DMS 273 (cell line): Measurements from ENCODE around the gene POLR2I.
"Not testable (repeated sequence)": the region's sequence is repeated elsewhere in the genome, so short reads cannot be mapped to it uniquely, and the experiment has no call there.

Source experiments
- DNase-seq: peaks from one replicate; lab custom pipeline; 2025; ENCODE audit not compliant: unreplicated experiment; lab: John Stamatoyannopoulos, UW

The POLR2I gene

DNA sequence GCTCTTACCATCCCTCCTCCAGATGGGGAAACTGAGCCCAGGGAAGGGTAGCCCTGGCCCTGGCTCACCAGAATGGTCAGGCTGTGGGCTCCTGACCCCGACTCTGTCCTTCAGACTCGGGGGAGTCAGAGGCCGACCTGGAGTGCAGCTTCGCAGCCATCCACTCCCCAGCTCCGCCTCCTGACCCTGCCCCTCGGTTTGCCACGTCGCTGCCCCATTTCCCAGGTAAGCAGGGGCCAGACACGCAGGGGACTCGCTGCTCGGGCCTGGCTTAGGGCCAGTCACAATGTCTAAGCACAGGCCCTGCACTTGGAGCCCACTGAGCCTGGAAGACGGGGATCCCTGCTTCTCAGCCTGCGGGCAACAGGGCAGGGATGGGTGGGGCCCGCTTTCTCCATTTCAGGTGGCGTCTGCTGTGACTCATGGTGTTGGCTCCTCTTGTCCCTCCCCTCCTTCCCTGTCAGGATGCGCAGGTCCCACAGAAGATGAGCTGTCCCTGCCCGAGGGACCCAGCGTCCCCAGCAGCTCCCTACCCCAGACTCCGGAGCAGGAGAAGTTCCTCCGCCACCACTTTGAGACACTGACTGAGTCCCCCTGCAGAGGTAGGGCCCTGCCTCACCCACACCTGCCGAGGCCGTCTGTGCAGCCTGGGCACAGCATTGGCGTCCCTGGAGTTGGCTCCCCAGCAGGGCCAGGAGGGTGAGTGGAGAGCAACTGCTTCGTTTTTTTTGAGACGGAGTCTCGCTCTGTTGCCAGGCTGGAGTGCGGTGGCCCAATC, 12.9 kb downstream of the POLR2I start:
- no peak for DNase-seq

DNA sequence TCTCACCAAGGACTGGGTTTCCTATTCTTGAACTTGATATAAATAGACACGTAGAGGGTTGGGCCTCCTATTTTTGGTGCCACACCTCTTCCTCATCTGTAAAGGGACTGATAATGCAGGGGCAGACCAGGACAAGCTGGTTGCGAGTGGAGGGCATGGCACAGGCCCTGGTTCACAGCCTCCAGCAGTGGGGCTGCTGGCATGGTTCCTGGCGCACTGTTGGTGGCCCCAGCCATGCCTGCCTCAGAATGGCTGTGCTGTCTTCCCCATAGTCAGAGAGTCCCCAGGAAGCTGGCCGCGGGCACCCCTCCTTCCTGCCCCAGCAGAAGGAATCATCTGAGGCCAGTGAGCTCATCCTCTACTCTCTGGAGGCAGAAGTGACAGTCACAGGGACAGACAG, 14.2 kb downstream of the POLR2I start:
- no peak for DNase-seq

DNA sequence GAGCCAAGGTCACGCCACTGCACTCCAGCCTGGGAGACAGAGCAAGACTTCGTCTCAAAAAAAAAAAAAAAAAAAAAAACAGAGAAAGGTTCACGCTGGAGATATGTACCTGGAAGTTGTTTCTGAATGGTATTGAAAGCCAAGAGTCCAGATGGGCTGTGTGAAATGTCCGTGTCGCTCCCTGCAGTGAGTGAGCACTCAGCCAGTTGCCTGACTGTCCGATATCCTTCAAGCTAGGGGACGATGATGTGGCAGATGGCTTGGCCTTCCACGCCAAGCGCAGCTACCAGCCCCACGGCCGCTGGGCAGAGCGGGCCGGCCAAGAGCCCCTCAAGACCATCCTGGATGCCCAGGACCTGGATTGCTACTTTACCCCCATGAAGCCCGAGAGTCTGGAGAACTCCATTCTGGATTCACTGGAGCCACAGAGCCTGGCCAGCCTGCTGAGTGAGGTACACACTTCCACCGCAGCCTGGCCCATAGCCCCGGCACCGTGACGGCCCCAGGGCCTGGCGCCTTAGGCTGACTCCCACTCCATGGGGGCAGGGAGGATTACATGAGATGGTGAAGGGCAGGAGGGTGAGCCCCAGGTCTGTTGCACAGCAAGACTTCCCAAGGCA, 15.4 kb downstream of the POLR2I start:
- no peak for DNase-seq

DNA sequence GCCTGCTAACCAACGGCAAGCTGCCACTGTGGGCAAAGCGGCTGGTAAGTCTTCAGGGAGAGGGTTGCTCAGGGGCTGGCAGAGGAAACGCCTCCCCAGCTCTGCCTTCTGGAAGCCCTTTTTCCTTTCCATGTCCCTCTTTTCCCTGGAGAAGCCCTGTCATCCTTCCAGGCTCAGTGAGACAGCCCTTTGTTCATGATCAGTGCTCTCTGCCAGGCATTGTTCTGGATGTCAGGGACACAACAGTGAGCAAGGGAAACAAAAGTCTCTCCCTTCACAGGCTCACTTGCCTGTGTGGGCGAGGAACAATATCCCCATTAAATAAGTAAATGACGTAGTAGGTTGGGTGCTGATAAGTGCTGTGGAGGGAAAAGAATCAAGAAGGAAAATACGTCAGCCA, 17.6 kb downstream of the POLR2I start:
- no peak for DNase-seq

DNA sequence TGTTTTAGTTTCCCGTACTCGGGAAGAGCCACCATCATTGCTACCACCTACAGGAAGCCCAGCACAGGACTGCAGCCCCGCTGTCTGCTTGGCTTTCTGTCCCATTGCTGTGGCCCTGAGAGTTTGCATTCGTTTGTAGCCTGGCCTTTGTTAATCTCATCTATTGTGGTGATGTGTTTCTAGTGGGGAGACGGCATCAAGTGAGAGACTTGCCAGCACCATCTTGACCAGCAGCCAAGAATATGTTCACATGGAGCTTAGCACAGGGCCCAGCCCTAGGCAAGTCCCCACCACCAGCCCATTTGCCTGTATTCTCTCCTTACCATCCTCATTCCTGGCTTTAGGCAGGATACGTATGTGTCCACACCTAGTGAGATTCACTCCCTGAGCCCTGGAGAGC, 21.0 kb downstream of the POLR2I start:
- DNase-seq, result no peak

DNA sequence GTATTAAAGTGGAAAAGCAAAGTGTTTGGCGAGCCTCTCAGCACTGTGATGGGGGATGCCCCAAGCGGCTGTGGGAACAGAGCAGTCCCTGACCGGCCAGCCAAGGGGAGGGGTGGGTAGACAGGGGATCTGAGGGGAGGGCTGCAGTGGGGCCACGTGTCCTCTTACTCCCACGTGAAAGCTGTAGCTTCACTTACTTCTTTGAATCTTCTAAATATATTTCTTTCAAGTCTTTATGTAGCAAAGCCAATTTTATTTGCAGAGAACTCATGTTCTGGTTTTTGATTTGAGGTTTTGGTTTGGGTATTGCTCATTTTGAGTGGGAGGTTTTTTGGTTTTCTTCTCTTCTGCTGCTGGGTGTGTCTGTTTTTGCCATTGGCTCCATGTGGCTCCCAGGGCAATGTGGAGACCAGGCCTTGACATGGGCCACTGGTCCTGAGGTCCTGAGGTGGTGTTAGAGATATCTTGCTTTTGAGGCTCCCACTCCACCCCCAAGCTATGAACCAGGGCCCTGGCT, 21.5 kb downstream of the POLR2I start:
- DNase-seq, result no peak

DNA sequence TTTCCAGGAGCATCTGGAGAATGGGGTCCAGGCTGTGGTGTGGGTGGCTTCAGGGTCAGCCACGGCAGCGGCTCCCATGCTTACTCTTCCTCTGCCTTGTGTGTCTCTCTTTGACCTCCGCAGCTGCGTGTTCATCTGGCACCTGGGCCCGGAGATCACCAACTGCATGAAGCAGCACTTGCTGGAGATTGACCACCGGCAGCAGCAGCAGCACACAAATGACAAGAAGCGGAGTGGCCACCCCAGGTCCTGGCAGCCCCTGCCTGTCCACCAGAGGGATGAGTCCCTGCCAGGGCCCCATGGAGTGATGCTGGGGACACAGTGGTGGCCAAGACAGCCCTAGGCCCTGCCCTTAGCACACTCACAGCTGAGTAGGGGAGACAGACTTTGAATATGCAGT, 22.1 kb downstream of the POLR2I start:
- no peak for DNase-seq

DNA sequence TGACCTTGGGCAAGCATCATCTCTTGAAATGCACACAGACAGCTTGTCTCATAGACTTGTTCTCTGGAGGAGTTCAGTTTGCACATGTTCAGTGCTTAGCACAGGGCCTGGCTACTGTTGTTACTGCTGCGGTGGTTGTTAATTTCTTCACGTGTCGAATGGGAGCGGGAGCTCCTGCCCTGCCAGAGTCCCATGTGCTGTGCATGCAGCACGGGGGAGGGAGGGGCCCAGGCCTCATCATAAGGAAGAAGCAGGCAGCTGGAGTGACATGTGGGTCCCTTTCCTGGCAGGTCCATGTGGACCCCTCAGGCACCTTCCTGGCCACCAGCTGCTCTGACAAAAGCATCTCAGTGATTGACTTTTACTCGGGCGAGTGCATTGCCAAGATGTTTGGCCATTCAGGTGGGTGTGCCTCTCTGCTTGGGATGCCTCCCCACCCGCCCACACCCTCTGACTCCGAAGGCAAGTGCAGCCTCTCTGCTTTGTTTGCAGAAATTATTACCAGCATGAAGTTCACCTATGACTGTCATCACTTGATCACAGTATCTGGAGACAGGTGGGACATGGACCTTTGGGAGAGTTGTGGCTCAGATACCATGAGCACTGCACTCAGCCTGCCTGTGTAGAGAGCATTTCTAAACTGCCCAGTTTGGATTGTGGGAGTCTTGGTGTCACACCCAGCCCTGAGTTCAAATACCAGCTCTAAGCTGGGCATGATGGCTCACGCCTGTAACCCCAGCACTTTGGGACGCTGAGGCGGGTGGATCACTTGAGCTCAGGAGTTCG, 23.6 kb downstream of the POLR2I start:
- DNase-seq, result no peak

DNA sequence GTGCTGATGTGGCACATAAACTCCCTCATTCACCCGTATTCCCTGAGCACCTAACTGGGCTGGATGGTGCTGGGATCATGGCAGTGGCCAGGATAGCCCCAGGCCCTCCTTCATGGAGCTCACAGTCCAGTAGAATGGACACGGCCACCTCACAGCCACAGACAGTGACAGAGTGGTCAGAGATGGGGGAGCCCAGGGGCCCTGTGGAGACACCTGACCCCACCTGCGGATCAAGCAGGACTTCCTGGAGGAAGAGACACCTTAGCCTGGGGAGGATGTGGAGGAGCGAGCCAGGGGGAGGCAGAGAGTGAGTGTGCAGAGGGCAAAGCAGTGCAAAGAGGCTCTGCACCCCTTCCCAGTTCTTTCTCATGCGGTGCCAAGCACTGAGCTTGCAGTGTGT, 24.8 kb downstream of the POLR2I start:
- DNase-seq, result no peak

DNA sequence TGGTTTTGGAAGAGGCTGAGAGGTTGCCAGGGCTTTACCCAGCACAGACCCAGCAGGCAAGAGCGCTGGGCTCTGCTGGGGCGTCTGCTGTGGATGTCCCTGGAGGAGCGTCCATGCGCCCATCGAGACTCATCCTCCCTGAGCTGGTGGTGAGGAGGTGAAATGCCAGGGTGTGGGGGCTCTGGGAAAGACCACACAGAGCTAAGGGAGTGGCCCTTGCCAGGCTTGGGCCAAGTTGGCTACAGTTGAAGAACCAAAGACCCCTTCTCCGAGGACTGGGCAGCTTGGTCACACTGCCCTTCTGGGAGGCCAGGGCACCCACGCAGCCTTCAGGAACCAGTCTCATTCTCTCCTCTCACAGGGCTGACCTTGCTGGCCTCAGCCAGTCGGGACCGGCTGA, 28.3 kb downstream of the POLR2I start:
- no peak for DNase-seq

DNA sequence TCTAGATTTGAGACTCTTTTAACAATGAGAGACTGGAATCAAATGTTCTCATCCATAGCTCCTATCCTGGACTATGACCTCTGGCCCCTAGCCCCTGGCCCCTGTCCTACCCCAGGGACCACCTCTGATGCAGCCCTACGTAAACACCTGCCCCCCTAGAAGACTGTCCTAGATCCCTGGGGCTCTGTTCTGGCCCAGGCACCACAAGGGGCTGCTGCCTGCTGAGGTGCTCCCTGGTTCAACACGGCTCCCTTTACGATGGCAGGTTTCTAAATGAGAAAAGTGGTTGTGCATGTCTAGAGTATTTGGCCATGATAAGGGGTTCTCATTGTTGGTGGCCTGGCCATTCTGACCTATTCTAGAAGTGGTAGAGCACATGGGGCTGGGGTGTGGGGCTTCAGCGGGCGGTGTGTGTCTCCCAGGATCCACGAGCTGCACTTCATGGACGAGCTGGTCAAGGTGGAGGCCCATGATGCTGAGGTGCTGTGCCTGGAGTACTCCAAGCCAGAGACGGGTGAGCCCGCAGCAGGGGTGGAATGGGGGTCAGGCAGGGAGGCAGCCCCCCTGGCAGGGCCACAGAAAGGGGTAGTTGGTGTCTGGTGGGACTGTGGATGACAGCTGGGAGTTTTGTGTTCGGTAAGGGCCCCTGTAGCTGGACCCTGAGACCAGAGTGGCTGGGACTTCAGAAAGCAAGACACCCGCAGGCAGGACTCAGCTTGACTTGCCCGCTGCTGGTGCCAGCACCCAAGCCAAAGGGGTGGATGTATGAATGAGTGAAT, 30.3 kb downstream of the POLR2I start:
- DNase-seq, result no peak

DNA sequence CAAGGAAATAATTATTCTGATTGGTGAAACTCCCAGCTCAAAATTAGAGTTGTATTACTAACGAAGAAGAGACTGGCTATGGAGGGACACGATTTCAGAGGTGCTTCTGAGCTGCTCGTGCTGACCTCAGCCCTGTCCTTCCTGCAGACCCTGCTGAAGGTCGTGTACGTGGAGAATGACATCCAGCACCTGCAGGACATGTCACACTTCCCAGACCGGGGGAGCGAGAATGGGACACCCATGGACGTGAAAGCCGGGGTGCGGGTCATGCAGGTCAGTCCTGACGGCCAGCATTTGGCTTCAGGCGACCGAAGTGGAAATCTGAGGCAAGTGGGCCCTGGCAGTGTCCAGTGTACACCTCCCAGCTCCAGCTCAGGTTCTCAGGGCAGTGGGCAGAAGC, 31.8 kb downstream of the POLR2I start:
- no peak for DNase-seq

DNA sequence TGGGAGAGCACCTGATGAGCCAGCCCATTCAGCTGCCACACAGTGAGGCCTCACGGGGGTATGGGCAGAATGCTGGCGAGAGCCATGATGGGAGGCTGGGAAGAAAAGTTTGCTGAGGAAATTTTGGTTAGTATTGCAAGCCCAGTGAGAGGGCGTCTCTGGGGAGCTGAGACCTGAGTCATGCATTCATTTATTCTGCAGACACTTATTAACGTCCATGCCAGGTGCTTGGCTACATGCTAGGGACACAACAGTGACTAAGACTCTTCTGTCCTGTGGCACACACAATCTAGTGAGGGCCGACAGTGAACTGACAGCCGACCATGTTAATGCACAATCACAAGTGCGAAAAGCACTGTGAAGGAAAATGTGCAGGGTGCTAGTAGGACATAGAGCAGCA, 32.8 kb downstream of the POLR2I start:
- no peak for DNase-seq

DNA sequence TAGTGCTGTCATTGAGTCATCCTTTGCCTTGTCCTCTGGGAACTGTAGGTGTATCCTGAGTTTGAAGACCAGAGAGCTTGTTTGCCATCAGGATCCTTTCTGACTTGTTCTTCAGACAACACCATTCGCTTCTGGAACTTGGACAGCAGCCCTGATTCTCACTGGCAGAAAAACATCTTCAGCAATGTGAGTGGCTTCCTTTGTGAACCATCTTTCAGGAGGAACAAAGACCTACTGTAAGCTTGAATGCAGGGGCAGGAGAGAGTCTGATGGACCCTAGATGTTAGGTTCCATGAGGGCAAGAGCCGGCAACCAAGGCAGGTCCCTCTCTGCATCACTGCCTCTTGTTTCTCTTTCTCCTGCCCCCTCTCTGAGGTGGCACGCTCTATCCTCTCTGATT, 33.3 kb downstream of the POLR2I start:
- DNase-seq, result no peak

DNA sequence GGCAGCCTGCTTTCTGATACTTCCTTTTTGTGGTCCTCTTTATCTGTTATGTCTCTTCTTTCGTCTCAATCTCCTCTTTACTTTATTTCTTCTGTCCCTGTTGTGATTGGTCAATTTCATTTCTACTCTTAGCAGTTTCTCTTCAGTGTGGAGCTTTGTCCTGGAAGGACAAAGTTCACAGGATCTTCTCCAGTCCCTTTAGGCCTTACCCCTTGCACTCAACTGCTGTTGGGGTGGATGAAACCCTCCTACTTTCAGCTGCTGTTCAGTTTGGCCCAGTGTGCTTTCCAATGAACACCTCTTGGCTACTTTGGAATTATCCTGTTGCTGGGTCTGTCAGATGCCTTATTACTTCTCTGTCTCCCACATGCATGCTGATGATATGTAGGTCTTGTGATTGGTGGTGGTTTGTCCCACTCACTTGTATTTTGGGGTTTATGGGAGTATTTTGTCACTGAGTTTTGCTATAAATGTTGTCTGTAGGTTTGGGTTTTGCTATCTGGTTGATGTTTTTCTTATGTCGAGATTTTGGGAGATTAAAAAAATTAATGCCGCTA, 35.2 kb downstream of the POLR2I start:
- DNase-seq, result no peak

DNA sequence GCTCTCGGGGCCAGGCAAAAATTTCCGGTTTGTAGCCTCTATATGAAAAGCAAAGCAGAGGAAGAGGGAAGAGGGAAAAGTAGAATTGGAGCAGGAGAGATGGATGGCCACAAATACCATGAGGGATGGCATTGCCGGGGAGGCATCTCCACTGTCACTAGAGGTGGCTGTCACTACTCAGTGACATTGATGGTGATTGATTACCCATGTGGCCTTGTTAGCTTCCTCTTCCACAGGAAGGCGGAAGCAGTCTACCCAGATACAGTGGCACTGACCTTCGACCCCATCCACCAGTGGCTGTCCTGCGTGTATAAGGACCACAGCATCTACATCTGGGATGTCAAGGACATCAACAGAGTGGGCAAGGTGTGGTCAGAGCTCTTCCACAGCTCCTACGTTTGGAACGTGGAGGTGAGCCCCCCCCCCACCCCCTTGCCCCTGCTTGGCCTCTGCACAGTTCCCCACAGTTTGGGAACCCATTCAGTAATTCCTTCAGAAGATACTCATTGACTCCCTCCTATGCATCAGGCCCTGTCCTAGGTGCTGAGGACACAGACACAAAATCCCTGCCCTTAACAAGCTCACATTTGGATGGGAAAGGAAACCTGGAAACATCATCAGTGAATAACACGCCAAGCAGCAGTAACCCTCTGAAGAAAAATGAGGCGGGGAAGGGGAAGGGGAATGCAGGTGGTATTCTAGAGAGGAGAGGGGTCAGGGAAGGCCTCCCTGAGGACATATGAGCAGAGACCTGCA, 41.4 kb downstream of the POLR2I start:
- no peak for DNase-seq

DNA sequence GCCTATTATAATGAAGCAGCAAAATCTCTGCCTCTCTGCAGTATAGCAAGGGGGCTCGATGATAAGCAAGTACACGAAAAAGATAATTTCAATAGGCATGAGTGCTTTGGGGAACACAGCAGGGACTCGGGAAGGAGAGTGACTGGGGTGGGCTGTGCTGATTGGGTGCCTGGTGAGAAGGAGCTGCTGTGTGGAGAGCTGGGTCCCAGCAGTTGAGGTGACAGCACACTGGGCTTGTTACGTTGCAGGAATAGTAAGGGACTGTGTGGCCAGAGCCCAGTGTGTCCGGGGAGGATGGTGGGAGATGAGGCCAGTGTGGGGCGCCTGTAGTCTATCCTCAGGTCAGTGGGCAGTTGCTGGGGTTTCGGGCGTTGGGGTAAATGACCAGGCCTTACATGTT, 42.6 kb downstream of the POLR2I start:
- DNase-seq, result no peak

DNA sequence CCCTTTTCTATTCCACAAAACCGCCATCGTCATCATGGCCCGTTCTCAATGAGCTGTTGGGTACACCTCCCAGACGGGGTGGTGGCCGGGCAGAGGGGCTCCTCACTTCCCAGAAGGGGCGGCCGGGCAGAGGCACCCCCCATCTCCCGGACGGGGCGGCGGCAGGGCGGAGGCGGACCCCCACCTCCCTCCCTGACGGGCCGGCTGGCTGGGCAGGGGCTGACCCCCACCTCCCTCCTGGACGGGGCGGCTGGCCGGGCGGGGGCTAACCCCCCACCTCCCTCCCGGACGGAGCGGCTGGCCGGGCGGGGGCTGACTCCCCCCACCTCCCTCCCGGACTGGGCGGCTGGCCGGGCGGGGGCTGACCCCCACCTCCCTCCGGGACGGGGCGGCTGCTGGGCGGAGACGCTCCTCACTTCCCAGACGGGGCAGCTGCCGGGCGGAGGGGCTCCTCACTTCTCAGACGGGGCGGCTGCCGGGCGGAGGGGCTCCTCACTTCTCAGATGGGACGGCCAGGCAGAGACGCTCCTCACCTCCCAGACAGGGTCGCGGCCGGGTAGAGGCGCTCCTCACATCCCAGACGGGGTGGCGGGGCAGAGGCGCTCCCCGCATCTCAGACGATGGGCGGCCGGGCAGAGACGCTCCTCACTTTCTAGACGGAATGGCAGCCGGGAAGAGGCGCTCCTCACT, 45.7 kb downstream of the POLR2I start:
- DNase-seq, result not testable (repeated sequence)

DNA sequence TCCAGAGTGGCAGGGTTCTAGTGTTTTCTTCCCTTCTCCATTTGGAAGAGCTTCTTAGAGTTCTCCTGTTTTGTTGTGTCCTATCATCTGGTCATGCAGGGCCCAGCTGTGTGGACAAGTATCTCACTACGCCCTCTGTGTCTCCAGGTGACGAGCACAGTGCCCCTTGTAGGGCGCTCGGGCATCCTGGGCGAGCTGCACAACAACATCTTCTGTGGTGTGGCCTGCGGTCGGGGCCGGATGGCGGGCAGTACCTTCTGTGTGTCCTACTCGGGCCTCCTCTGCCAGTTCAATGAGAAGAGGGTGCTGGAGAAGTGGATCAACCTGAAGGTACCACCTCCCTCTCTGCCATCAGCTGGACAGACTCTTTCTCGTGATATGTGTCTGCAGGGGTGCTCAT, 47.0 kb downstream of the POLR2I start:
- no peak for DNase-seq

DNA sequence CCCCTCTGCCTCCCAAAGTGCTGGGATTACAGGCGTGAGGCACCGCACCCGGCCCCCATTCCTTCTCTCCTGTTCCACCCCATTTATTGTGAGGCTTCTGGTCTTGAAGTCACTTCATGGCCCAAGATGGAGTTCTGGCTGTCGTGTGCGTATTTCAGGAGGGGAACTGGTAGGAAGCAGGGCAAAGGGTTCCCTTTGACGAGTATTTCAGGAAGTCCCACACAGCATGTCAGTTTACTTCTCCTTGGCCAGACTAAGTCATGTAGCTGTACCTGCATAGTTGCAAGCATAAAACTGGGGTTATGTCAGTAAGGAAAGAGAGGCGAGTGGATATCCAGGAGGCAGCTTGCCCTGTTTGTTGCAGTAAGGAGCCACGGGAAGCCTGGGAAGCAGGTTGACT, 49.8 kb downstream of the POLR2I start:
- no peak for DNase-seq
